Middle frontal gyrus (tissue), 1 donor: Measurements from ENCODE around the gene MAU2.
"Not testable (repeated sequence)": the region's sequence is repeated elsewhere in the genome, so short reads cannot be mapped to it uniquely, and the experiment has no call there.

Source experiments
- DNase-seq: peaks from one replicate; pipeline ENCODE4 v3.0.0-alpha.2; 2015; ENCODE audit warnings: low spot score; ENCODE audit errors: extremely low spot score

Gene MAU2

GRCh38 chr19:19384486-19384885, 63.9 kb downstream of the MAU2 start:
- DNase-seq, result no peak

GRCh38 chr19:19385131-19385895, 64.7 kb downstream of the MAU2 start:
- DNase-seq, result peak; percentile 100

GRCh38 chr19:19385896-19386869, 65.6 kb downstream of the MAU2 start:
- DNase-seq, result no peak

- no peak for DNase-seq
These were observed 66.5 kb downstream of the MAU2 start for GRCh38 chr19:19387108-19387507.

- no peak for DNase-seq
These were observed 68.2 kb downstream of the MAU2 start for GRCh38 chr19:19388568-19389555.

GRCh38 chr19:19389683-19390082, 69.1 kb downstream of the MAU2 start:
- not testable (repeated sequence) for DNase-seq

- not testable (repeated sequence) for DNase-seq
These were observed 73.7 kb downstream of the MAU2 start for GRCh38 chr19:19394333-19394732.

- no peak for DNase-seq
These were observed 79.3 kb downstream of the MAU2 start for GRCh38 chr19:19399733-19400433.

GRCh38 chr19:19402656-19403372, 82.2 kb downstream of the MAU2 start:
- DNase-seq, result no peak

GRCh38 chr19:19403373-19403901, 82.8 kb downstream of the MAU2 start:
- no peak for DNase-seq

GRCh38 chr19:19404879-19405860, 84.5 kb downstream of the MAU2 start, which contains the start of gene GATAD2A:
GATAD2A (plus strand) TSS chr19:19405675; CDS start chr19:19465346, 59,671 bp downstream.
- peak; percentile 90 for DNase-seq

- no peak for DNase-seq
These were observed 85.6 kb downstream of the MAU2 start for GRCh38 chr19:19405971-19406877.

GRCh38 chr19:19406878-19407632, 86.4 kb downstream of the MAU2 start:
- no peak for DNase-seq

GRCh38 chr19:19407633-19407930, 87.0 kb downstream of the MAU2 start:
- DNase-seq, result no peak
